NCI-H1048 (cell line): ENCODE results near the gene HSPA1A.
"Not testable (repeated sequence)": the region's sequence is repeated elsewhere in the genome, so short reads cannot be mapped to it uniquely, and the experiment has no call there.

Experiments used
- DNase-seq: peaks from one replicate; lab custom pipeline; 2025; lab: John Stamatoyannopoulos, UW

HSPA1A gene

GRCh38 chr6:31781244-31782125 lies 33.9 kb upstream of the HSPA1A start:
- no peak for DNase-seq

DNA sequence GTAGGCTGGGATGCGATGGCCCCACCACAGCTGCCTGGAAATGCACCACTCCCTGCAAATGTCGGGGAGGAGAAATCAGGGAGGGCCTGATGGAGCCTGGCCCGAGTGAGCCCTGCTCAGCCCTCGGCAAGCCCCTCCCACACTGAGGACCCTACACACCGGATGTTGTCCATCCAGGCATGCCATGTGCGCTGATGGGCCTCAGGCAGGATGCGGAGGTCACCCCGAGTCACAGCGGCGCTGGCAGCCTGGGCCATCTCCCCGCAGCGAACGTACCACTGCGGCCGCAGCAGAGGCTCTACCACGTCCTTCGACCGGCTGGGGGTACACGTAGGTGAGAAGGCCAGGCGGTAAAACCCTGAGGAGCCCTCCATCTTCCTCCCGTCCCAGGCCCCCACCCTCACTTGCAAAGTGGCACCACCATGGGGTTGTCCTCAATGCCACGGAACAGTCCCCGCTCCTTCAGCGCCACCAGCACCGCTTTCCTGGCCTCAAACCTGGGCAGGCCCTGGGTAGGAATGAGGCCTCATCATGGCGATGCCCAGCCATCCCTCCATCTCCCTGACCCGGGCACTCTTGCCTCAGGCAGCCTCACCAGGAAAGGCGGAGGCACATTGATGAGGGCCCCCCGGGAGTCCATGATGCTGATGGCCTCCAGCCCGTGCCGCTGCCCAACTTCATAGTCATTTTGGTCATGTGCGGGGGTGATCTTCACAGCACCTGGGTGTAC lies 33.1 kb upstream of the HSPA1A start:
- DNase-seq = no peak

- DNase-seq = no peak
Measured at GRCh38 chr6:31784098-31784925, 31.0 kb upstream of the HSPA1A start.

DNA sequence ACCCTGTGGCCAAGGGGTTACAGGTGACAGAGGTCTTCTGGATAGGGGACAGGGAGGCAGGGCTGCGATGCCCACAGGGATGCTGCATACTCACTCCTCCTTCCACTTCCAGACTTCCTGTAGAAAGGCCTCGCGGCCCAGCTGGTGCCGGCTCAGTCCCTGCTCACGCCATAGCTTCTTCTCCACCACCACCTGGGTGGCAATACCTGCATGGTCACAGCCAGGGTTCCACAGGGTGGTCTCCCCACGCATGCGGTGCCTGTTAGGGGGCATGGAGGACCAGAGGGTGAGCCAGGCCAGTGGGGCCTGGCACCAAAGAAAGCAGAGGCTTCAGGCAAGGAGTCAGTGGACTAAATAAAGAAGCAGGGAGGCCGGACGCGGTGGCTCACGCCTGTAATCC lies 29.9 kb upstream of the HSPA1A start:
- no peak for DNase-seq

GRCh38 chr6:31791324-31792089 lies 23.8 kb upstream of the HSPA1A start:
- no peak for DNase-seq

DNA sequence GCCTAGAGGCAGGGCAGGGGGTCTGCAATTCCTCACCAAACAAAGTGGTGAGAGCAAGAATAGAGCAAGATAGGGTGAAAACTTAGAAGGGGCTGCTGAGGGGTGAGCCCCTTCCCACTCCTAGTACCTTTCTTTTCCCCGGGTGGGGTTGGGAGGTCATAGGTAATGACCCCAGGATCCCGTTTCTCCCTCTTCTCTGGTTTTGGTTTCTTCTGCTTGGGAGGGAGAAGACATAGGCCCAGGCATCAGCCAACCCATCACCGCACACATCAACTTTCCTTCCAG lies 23.3 kb upstream of the HSPA1A start:
- no peak for DNase-seq

DNA sequence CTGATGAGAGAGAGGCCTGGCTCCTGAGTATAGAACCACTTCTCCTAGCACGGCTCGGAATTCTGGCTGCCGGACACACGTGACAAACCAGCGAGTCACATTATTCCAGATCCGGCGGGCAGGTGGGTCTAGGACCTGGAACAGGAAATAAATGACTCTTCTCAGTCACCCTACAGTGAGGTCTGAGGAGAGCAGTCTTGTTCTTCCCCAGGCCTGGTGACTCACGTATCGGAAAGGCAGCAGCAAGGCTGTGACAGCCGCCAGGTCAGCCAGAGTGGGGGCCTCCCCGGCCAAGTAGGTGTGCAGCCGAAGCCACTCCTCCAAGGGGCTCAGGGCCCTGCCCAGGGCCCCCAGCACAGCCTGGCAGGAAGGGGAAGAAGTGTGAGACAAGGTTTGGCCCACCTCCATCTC lies 22.6 kb upstream of the HSPA1A start:
- no peak for DNase-seq

GRCh38 chr6:31793927-31794245 lies 21.5 kb upstream of the HSPA1A start:
- DNase-seq = not testable (repeated sequence)

DNA sequence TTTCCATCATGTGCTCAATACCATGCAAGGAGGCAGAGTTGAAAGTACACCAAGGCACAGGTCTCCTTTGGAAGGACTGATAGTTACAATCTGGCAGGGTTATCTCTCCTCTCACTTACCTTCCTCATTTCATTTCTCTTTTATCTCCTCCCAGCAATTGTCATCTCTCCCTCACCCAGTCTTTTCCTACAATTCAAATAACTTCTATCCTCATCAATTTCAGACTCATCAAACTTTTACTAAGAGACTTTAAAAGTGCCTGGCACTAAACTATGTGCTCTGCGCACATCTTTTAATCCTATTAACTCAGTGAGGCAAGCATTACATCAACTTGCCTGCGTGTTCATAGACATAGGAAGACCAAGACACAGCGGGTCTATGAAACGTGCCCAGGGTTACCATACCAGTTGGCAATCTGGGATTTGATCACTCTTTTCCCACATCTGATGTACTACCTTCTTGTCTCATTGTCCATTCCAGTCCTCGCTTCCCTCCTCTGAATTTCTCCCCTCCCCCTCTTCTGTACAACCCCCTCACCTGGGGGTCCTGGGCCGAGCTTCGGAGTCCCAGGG lies 21.0 kb upstream of the HSPA1A start:
- DNase-seq = no peak

- no peak for DNase-seq
Measured at GRCh38 chr6:31794866-31795615, 20.3 kb upstream of the HSPA1A start.

DNA sequence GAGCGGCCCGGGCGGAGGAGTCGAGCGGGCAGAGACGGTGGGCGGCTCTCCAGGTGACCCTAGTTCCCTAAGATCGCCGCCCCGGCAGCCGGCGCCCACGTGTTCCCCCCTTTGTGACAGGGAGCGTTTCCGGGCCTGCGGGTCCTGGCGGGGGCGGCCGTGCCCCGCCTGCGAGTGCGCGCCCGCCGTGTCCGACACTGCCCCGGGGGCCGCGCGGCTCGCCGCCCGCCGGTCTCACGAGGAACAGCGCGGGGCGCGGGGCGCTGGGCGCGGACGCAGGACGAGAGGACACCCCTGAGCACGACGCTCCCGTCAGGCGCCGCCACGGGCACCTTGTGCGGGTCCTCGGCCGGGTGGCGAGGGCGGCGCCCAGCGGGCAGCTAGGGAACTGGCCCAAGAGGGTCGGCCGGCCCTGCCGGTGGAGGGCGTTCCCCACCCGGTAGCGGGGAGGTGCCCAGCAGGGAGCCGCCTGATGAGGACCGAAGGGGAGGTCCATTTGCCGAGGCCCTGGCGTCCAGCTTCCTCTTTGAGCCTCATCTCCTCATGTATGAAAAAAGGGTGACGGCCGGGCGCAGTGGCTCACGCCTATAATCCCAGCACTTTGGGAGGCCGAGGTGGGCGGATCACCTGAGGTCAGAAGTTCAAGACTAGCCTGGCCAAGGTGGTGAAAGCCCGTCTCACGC lies 19.6 kb upstream of the HSPA1A start, which contains the start of gene VARS1:
TSS of gene VARS1 (minus strand) at position 137 of the 683 bp plus-strand sequence. CDS start 535 bp downstream, outside the sequence.
- DNase-seq = peak; percentile 49

DNA sequence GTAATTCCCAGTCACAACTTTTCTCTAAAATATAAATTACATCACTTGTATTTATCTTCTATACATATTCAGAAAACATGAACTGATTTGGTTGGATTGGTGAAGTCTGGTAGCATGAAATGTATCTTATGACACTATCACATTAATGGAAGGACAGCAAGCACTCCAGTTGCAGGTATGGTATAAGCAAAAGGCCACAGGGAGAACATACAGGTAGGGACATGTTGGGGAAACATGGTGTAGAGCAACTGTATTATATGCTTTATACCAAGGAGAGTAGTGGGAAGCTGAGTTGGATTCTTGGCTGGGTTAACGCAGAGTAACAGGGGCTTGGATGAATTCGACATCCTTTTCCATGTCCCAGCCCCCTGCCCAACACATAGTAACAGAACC lies 18.4 kb upstream of the HSPA1A start:
- no peak for DNase-seq

DNA sequence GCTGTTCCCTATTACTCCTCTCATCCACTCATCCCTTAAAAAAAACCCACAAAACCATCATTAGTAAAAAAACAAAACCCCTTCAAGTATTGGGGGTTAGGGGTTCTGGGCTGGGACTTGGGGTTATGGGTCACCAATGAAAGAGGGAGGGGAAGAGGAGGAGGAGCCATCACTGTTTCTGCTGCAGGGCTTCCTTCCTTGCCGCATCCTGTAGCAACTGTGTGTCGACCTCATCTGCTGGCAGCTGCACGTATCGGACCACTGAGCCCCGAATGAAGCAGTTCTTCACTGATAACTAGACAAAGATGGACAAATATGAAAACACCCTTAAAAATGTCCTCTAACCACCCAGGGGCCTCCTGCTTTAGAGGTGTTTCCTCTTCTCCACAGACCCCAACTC lies 17.8 kb upstream of the HSPA1A start:
- no peak for DNase-seq

- DNase-seq = no peak
Measured at GRCh38 chr6:31799781-31800180, 15.6 kb upstream of the HSPA1A start.

DNA sequence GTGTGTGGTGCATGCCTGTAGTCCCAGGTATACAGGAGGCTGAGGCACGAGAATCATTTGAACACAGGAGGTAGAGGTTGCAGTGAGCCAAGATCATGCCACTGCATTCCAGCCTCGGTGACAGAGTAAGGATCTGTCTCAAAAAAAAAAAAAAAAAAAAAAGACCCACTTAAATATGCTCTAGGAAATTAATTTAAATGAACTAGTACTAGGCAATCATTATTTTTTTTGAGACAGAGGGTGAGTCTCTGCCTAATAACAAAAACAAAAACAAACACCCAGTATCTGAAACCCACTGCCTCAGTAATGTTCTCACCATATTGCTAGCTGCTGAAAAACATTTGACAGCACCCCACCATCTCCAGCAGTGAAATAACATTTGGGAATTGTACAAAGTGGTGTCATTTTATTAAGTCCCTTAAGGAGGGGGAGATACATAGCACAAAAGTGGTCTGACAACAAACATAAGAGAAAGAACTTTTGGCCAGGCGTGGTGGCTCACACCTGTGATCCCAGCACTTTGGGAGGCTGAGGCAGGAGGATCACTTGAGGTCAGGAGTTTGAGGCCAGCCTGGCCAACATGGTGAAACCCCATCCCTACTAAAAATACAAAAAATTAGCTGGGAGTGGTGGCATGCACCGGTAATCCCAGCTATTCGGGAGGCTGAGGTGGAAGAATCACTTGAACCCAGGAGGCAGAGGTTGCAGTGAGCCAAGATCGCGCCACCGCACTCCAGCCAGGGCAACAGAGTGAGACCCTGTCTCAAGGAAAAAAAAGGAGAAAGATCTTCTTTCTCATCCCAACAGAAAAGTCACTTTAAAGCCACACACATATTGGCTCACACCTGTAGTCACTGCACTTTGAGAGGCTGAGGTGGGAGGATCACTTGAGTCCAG lies 14.1 kb upstream of the HSPA1A start:
- not testable (repeated sequence) for DNase-seq

DNA sequence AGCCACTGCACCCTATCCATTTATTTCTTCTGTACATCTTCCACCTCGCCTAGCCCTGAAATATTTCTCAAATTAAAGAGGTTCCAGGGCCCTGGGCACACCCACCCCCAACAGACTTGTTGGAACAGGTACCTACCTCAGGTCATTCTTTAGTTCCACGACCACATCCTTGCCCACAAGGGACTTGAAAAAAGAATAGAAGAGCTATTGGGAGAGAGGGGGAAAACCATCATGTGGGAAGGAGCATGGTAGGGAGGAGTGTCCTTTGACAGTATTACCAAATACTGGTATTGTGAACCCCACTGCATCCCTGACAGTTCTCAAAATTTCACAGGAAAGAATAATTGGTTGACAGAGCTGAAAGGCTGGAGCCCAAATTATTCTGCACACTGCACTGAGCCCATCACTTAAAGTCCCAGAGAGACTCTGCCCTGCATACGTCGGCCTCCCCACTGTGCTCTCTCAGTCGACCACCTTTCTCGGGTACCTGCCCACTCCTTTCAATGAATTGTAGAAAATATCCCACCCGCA lies 9.3 kb upstream of the HSPA1A start:
- DNase-seq = no peak

DNA sequence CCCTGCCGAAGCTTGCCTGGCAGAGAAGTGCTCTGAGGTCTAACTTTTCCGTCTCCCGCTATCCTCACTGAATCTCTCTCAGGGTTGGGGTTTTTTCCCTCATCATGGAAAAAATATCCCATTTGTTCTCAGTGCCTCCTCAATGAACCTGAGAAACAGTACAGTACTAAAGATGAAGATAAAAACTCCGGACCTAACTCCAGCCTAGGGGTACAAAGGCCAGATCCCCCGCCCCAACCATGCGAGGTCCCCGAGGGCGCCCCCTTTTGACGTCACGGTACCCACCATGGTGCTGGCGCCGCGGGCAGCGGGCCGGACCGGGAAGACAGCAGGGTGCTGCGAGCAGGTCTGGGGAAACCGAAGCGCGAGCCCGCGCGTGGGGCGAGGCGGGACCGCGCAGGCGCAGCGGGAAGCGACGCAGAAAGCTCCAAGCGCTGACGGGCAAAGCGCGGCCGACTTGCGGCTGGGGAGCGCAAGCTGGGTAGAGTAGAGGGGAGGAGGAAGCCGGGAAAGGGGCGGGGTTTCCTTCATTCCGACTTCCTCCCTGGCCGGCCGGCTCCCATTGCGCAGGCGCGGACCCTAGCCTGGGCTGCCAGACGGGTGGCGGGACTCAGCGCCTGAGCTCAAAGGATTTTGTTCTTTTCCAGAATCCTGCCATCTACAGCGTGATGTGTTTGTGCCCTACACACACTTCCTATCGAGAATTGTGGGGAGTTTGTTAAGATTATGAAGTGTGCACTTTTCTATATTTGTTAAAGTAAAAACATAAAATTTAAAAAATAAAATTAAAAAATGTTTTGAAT lies 8.7 kb upstream of the HSPA1A start, which contains the start of gene LSM2:
TSS of gene LSM2 (minus strand) at position 497 of the 803 bp plus-strand sequence. CDS start at position 288, 209 bp downstream.
- peak; percentile 91 for DNase-seq

DNA sequence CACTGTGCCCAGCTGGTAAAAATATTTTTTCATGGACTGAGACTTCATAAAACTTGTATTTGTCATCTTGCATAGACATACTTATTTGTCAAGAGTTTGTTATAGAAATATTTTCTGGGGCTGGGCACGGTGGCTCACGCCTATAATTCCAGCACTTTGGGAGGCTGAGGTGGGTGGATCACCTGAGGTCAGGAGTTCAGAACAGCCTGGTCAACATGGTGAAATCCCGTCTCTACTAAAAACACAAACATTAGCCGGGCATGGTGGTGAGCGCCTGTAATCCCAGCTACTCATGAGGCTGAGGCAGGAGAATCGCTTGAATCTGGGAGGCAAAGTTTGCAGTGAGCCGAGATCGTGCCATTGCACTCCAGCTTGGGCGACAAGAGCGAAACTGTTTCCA lies 6.7 kb upstream of the HSPA1A start:
- not testable (repeated sequence) for DNase-seq
